ENCODE results near the gene SNRNP25. TPM values are rescaled to one million over a fixed set of nuclear protein-coding genes. Genes with fewer than 3 reads are reported as not detected.
A peak's percentile ranks its signal among the peaks of the same experiment; 100 is the strongest.

The SNRNP25 gene
- total RNA-seq, 4 donors from 2014 or later, result 25.6 to 34.4 (median 28.5) TPM

GRCh38 chr16:104928-105327 is 51.3 kb downstream of the SNRNP25 start:
- no peak for ATAC-seq
- TF ChIP-seq EP300 (IDR thresholded peaks at IDR 0.05) (no peak), POLR2A (IDR thresholded peaks at IDR 0.05) (no peak), CTCF (IDR thresholded peaks at IDR 0.05) (no peak), POLR2AphosphoS5 (IDR thresholded peaks at IDR 0.05) (no peak)
- no peak overlapping the region for H3K4me3 ChIP-seq
- H3K27me3 ChIP-seq, result no peaks in the 10 kb centered on the region
- peaks cover 0 to 51% of the 10 kb centered on the region in 2 donors for H3K36me3 ChIP-seq
- H3K9me3 ChIP-seq, result no peaks in the 10 kb centered on the region
- H3K27ac ChIP-seq, result no peak overlapping the region
- peaks cover 0 to 22% (median 2%) of the 10 kb centered on the region in 3 donors for H3K4me1 ChIP-seq
- 60% methylated on average over 1 of the region's 3 CpGs; no CpG with 5 or more reads in 1 of the 2 donors for WGBS, 2 donors (ENCODE audit: low coverage in 1 of 2)

- no peak for ATAC-seq
- H3K9me3 ChIP-seq, result no peaks in the 10 kb centered on the region
- no peaks in the 10 kb centered on the region for H3K27me3 ChIP-seq
- no peak overlapping the region for H3K4me3 ChIP-seq
- TF ChIP-seq POLR2AphosphoS5 (IDR thresholded peaks at IDR 0.05) (no peak), POLR2A (IDR thresholded peaks at IDR 0.05) (no peak), CTCF (IDR thresholded peaks at IDR 0.05) (no peak), EP300 (IDR thresholded peaks at IDR 0.05) (no peak)
- H3K36me3 ChIP-seq, result peaks cover 0 to 52% of the 10 kb centered on the region in 2 donors
- H3K27ac ChIP-seq, result no peak overlapping the region
- 91% methylated on average over 5 of the region's 6 CpGs; no CpG with 5 or more reads in 1 of the 2 donors for WGBS, 2 donors (ENCODE audit: low coverage in 1 of 2)
- peaks cover 0 to 22% (median 2%) of the 10 kb centered on the region in 3 donors for H3K4me1 ChIP-seq
Measured at GRCh38 chr16:105521-105920, 51.9 kb downstream of the SNRNP25 start.

GRCh38 chr16:106623-107324 is 53.1 kb downstream of the SNRNP25 start:
- Histone ChIP-seq H3K27ac (no peak overlapping the region), H3K9me3 (no peaks in the 10 kb centered on the region), H3K4me1 (peaks cover 0 to 13% (median 2%) of the 10 kb centered on the region in 3 donors), H3K27me3 (no peaks in the 10 kb centered on the region), H3K36me3 (peaks cover 0 to 65% of the 10 kb centered on the region in 2 donors), H3K4me3 (no peak overlapping the region)
- WGBS, 2 donors (ENCODE audit: low coverage in 1 of 2), result 0 to 20% methylated on average over 3 to 5 of the region's 6 CpGs
- TF ChIP-seq EP300 (IDR thresholded peaks at IDR 0.05) (no peak), CTCF (IDR thresholded peaks at IDR 0.05) (peak in 3 of 4 experiments; percentile 74 to 79 (median 74))
- peak; percentile 59 for ATAC-seq

Small RNAs within 50 kb of the gene (small RNA-seq; reads per million reads assigned to genes)
- gene MIR6859-4 (0 reads per million in 4 donors), gene Z69720.2 (0 reads per million in 4 donors)

Other genes with a start within 250 kb of the SNRNP25 start
- gene POLR3K, start 220 bp upstream of the SNRNP25 start, total RNA-seq, result 1 to 10 TPM; 2.6 to 5.1 (median 4.5) TPM
- 10 to 100 TPM; 21.0 to 52.3 (median 33.0) TPM for gene RHBDF1, start 18.8 kb downstream of the SNRNP25 start, total RNA-seq
- 100 to 1,000 TPM in 2 of 4 donors, 10 to 100 TPM in 2; 57.4 to 114 (median 92.4) TPM for gene MPG, start 24.4 kb downstream of the SNRNP25 start, total RNA-seq
- gene NPRL3, start 84.8 kb downstream of the SNRNP25 start, total RNA-seq, result 10 to 100 TPM in 3 of 4 donors, 1 to 10 TPM in 1; 6.5 to 15.7 (median 13.9) TPM
- not detected for gene HBZ, start 98.8 kb downstream of the SNRNP25 start, total RNA-seq
- gene HBM, start 112.2 kb downstream of the SNRNP25 start, total RNA-seq, result 1 to 10 TPM in 1 of 4 donors, not detected in 3; 3.0 TPM
- 10 to 100 TPM in 3 of 4 donors, not detected in 1; 40.9 to 72.6 (median 57.7) TPM for gene HBA2, start 119.0 kb downstream of the SNRNP25 start, total RNA-seq
- 10 to 100 TPM in 3 of 4 donors, not detected in 1; 15.5 to 96.7 (median 53.1) TPM for gene HBA1, start 122.9 kb downstream of the SNRNP25 start, total RNA-seq
- not detected for gene HBQ1, start 126.6 kb downstream of the SNRNP25 start, total RNA-seq
- 100 to 1,000 TPM in 1 of 4 donors, 10 to 100 TPM in 3; 34.7 to 112 (median 59.6) TPM for gene LUC7L, start 175.6 kb downstream of the SNRNP25 start, total RNA-seq
- gene FAM234A, start 181.0 kb downstream of the SNRNP25 start, total RNA-seq, result 100 to 1,000 TPM in 2 of 4 donors, 10 to 100 TPM in 2; 54.5 to 123 (median 93.2) TPM
- 10 to 100 TPM in 2 of 4 donors, 1 to 10 TPM in 2; 3.0 to 11.5 (median 10.1) TPM for gene RGS11, start 222.1 kb downstream of the SNRNP25 start, total RNA-seq
- gene ARHGDIG, start 226.8 kb downstream of the SNRNP25 start, total RNA-seq, result 1 to 10 TPM; 1.2 to 2.7 (median 1.8) TPM
- gene PDIA2, start 229.3 kb downstream of the SNRNP25 start, total RNA-seq, result under 1 TPM in 2 of 4 donors, not detected in 2; 0.81 to 0.93 TPM